Sigmoid colon (tissue), 4 donors: ENCODE results near the gene EFNB1.

Source experiments
- CTCF ChIP-seq, 4 experiments: fragments of 450-650 bp in 3 of 4; fragments of 200-600 bp in 1 of 4; IDR thresholded peaks; one replicate each; pipeline ENCODE4 v1.5.1; 2016 to 2019; ENCODE audit warnings: antibody characterized with exemption in 4 of 4, mild to moderate bottlenecking in 3 of 4, moderate library complexity in 2 of 4
- EP300 ChIP-seq, 4 donors: sonication (generic); formaldehyde crosslinking; IDR thresholded peaks; one replicate each; pipeline ENCODE4 v1.6.1; 2017; ENCODE audit warnings: antibody characterized with exemption in 4 of 4
- POLR2A ChIP-seq, 2 donors: fragments of 450-650 bp; IDR thresholded peaks; one replicate each; pipeline ENCODE4 v1.6.1; 2016; ENCODE audit warnings: antibody characterized with exemption in 2 of 2, mild to moderate bottlenecking in 2 of 2, moderate library complexity in 2 of 2
- POLR2AphosphoS5 ChIP-seq, 4 donors: sonication (generic); formaldehyde crosslinking; IDR thresholded peaks; one replicate each; pipeline ENCODE4 v1.6.1; 2017; ENCODE audit warnings: antibody characterized with exemption in 4 of 4

GRCh38 chrX:68889249-68889648 is 60.4 kb downstream of the EFNB1 start:
- TF ChIP-seq CTCF (IDR thresholded peaks at IDR 0.05) (no peak), POLR2A (IDR thresholded peaks at IDR 0.05) (no peak), EP300 (IDR thresholded peaks at IDR 0.05) (no peak), POLR2AphosphoS5 (IDR thresholded peaks at IDR 0.05) (no peak)
